Activated T-cell treated with anti-CD3 and anti-CD28 coated beads for 24 hours (primary cell): ENCODE data around the gene TNP2.

Experiments used
- DNase-seq: peaks from one replicate; pipeline ENCODE4 v3.0.0-alpha.2; 2020; ENCODE audit warnings: low read depth

TNP2 gene

GRCh38 chr16:11255737-11256660, 13.1 kb downstream of the TNP2 start, which contains the start of gene SOCS1:
Gene SOCS1, minus strand, starts transcription at chr16:11256204. Its CDS starts 726 bp downstream, at chr16:11255478.
- peak; percentile 88 for DNase-seq

DNA sequence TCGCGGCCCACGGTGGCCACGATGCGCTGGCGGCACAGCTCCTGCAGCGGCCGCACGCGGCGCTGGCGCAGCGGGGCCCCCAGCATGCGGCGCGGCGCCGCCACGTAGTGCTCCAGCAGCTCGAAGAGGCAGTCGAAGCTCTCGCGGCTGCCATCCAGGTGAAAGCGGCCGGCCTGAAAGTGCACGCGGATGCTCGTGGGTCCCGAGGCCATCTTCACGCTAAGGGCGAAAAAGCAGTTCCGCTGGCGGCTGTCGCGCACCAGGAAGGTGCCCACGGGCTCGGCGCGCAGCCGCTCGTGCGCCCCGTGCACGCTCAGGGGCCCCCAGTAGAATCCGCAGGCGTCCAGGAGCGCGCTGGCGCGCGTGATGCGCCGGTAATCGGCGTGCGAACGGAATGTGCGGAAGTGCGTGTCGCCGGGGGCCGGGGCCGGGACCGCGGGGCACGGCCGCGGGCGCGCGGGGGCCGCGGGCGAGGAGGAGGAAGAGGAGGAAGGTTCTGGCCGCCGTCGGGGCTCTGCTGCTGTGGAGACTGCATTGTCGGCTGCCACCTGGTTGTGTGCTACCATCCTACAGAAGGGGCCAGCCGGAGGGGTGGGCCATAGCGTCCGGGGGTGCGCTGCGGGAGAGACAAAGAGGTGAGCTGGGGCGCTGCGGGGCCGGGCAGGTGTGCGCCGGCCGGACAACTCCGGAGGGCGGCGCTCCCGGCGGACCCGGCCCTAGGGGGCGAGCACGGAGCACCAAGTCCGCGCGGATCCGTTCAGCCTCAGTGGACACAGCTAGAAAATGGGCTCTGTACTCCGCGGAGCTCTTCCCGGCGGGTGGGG, 14.0 kb downstream of the TNP2 start:
- DNase-seq: peak; percentile 33

GRCh38 chr16:11253995-11254912, 14.9 kb downstream of the TNP2 start:
- DNase-seq: no peak

DNA sequence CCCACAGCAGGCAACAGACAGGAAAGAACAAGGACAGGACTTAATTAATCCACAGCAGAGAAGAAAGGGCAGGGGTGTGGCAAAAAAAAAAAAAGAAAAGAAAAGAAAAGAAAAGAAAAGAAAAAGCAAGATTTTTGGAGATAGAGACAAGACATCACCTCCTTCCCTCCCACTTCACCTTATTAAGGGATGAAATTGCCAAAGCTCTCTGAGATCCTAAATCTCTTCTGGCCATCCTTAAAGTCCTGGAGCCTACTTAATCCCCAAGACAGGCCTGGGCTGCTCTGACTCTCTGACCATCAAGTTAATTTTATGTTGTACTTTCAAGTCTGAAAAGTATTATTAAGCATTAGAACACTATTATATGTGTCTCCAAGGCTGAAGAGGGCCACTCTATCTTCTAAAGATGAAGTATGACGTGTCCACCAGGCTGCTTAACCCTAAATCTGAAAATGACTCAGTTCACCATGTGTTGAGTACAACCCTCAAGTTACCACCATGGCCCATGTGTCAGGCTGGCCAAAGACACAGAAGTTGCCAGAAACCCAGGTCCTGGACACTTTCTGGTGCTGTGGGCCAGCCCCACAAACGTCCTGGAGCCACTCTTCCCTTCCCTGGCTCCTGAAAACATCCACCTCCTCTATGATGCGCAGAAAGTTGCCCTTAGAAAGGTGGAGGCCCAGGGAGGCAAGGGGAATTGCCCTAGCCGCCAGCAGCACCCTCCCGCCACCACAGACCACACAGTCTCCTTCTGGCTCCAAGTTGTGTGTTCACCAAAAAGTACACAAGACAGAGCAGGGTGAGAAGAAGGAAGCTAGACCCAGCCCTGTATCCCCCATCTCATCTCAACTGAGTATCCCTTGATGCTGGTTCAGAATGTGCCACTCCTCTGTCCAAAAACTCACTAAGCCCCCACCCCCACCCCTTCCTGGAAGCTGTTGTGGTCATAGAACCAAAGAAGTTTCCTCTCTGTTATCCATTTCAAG, 15.8 kb downstream of the TNP2 start:
- peak; percentile 33 for DNase-seq

- DNase-seq: peak; percentile 26
Observed at GRCh38 chr16:11252482-11252931, 16.6 kb downstream of the TNP2 start.

GRCh38 chr16:11251525-11252481, 17.3 kb downstream of the TNP2 start:
- DNase-seq: peak; percentile 75

DNA sequence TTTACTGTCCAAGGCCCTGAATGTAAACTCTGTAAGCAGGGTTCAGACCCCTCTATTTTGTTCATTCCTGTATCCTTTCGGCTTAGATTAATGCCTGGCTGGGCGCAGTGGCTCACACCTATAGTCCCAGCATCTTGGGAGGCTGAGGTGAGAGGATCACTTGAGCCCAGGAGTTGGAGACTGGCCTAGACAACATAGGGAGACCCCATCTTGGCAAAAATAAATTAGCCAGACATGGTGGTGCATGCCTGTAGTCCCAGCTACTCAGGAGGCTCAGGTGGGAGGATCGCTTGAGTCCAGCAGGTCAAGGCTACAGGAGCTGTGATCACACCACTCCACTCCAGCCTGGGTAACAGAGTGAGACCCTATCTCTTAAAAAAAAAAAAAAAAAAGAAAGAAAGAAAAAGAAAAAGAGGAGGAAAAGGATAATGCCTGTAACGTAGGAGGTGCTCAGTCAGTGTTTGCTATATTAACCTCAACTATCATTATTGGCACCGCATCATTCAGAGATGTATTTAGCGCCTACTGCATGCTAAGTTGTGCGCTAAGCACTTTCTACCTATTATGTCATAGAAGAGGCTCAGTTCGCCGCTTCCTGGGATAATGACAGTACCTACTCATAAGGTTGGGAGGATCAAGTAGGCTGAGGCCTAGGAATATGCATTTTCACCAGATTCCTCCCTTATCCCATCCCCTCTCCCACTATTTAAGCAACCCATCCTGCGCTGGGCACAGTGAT, 18.2 kb downstream of the TNP2 start:
- DNase-seq: no peak

GRCh38 chr16:11250091-11250785, 18.9 kb downstream of the TNP2 start:
- no peak for DNase-seq

DNA sequence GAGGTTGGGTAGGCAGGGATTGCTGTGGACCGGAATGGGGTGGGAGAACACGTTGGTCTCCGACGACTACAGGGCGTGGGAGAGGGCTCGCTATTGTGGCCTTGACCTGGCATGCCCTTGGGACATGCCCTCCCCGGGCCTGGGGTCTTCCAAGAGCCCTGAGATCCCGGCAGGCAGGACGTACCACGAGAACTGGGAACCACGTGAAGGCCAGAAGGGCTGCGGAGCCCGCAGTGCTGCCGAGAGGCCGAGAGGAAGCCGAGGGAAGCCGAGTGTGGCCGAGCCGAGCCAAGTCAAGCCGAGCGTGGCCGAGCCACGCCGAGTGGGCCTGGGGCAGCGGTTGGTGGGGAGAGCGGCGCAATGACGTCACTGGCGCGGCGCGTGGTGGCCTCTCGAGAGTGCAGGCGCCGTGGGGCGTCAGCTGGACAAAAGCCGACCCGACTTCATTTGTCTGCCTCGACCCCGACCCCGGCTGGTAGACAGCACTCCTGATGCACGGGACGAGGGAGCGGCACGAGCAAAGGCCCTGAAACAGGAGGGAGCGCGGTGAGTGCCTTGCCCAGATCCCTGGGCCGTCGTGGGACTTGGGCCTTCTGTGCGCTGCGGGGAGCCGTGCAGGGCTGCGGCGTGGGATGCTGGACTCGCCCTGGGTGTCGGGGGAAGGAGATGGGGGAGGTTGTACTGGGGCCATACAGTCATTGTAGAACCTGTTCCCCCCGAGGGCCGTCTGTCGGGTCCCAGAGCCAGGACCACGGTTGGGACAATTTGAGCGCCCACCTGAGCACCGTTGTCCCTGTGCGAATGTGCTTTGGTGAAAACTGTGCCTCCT, 19.7 kb downstream of the TNP2 start:
- no peak for DNase-seq

DNA sequence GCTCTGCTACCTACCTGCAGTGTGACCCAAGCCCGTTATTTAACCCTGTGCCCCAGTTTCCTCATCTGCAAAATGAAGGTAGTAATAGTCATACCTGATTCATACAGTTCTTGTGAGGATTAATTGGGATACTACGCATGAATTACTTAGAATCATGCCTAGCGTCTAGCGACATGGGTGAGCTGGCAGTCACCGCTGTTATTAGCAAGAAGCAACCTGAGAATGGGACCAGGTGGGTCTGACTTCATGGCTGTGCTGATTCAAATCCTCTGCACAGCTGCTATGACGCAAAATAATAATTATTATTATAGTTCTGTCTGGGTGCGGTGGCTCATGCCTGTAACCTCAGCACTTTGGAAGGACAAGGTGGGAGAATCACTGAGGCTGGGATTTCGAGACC, 21.0 kb downstream of the TNP2 start:
- no peak for DNase-seq

- DNase-seq: no peak
Observed at GRCh38 chr16:11245988-11246387, 23.1 kb downstream of the TNP2 start.

DNA sequence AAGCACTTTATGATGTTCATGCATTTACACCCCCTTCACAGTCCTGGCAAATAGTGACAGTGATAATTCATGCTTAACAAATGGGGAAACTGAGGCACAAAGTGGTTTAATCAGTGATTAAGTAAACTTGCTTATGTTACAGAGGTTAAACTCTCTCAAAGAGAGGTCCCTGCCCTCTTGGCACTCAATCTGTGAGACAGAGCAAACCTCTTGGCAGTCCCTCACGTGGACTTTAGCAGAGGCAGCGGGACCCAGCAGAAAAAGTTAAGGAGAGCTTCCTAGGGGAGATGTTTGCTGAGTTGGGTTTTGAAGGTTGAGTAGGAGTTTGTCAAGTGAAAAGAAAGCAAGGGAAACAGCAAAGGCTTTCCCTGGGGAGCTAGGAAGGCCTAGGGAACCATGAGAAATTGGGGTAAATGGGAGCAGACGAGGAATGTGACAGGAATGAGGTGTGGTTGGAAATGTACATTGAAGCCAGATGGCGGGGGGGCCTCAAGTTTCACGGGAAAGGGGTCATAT, 23.8 kb downstream of the TNP2 start:
- DNase-seq: no peak

DNA sequence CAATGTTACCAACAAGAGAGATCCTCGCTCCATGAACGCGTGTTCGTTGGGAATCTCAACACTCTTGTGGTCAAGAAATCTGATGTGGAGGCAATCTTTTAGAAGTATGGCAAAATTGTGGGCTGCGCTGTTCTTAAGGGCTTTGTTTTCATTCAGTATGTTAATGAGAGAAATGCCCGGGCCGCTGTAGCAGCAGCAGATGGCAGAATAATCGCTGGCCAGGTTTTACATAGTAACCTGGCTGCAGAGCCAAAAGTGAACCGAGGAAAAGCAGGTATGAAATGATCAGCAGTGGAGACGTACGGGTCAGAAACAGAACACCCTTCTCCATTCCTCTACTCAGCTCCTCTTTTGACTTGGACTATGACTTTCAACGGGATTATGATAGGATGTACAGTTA, 26.5 kb downstream of the TNP2 start:
- DNase-seq: no peak

DNA sequence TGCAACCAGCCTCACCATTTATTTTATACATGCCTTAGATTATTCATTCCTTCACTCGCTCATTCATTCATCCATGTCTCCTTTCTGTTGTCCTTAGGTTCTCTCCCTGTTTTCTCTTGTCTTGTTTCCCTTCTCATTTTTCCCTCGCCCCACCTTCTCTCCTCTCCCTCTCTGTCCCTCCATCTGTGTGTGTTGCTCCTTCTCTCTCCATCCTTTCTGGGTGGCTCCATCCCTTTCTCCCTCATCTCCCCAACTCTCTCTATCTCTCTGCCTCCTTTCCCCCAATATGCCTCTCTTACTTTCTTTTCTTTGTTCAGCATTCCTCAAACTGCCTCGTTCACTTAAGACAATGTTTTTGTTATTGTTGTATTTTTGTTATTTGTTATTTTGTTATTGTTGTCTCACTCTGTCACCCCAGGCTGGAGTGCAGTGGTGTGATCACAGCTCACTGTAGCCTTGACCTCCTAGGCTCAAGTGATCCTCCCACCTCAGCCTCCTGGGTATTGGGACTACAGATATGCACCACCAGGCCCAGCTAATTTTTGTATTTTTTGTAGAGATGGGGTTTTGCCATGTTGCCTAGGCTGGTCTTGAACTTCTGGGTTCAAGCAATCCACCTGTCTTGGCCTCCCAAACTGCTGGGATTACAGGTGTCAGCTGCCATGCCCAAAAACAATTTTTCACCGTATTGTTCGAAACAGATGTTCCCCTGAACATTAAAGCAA, 27.5 kb downstream of the TNP2 start:
- DNase-seq: no peak

GRCh38 chr16:11240636-11241473, 28.3 kb downstream of the TNP2 start:
- DNase-seq: no peak
